DMS153 treated with DMSO at 0.1 percent for 48 hours (cell line): Measurements from ENCODE around the gene CNPY1.
"Not testable (repeated sequence)": the region's sequence is repeated elsewhere in the genome, so short reads cannot be mapped to it uniquely, and the experiment has no call there.

Experiments
- DNase-seq: peaks from one replicate; lab custom pipeline; 2025; ENCODE audit not compliant: unreplicated experiment; lab: John Stamatoyannopoulos, UW

Gene CNPY1

GRCh38 chr7:155579565-155579964, 33.2 kb upstream of the CNPY1 start:
- no peak for DNase-seq

- DNase-seq: no peak
Observed at GRCh38 chr7:155578016-155578415, 31.7 kb upstream of the CNPY1 start.

- DNase-seq: no peak
Observed at GRCh38 chr7:155577509-155577905, 31.1 kb upstream of the CNPY1 start.

- DNase-seq: no peak
Observed at GRCh38 chr7:155576900-155577508, 30.6 kb upstream of the CNPY1 start.

- no peak for DNase-seq
Observed at GRCh38 chr7:155576416-155576815, 30.1 kb upstream of the CNPY1 start.

GRCh38 chr7:155574556-155575290, 28.4 kb upstream of the CNPY1 start:
- DNase-seq: no peak

GRCh38 chr7:155571581-155572345, 25.4 kb upstream of the CNPY1 start:
- DNase-seq: no peak

- no peak for DNase-seq
Observed at GRCh38 chr7:155570991-155571390, 24.6 kb upstream of the CNPY1 start.

GRCh38 chr7:155570171-155570958, 24.0 kb upstream of the CNPY1 start:
- DNase-seq: no peak

- no peak for DNase-seq
Observed at GRCh38 chr7:155569681-155570080, 23.3 kb upstream of the CNPY1 start.

- no peak for DNase-seq
Observed at GRCh38 chr7:155568842-155569494, 22.6 kb upstream of the CNPY1 start.

GRCh38 chr7:155568333-155568660, 21.9 kb upstream of the CNPY1 start:
- DNase-seq: no peak

- no peak for DNase-seq
Observed at GRCh38 chr7:155567646-155568332, 21.4 kb upstream of the CNPY1 start.

GRCh38 chr7:155566011-155566836, 19.9 kb upstream of the CNPY1 start:
- DNase-seq: no peak

GRCh38 chr7:155565596-155565995, 19.2 kb upstream of the CNPY1 start:
- no peak for DNase-seq

- not testable (repeated sequence) for DNase-seq
Observed at GRCh38 chr7:155562976-155563375, 16.6 kb upstream of the CNPY1 start.

- no peak for DNase-seq
Observed at GRCh38 chr7:155562106-155562505, 15.7 kb upstream of the CNPY1 start.

GRCh38 chr7:155560982-155561686, 14.8 kb upstream of the CNPY1 start:
- DNase-seq: no peak
